GM12878 (cell line): ENCODE results near the gene ADAP1. TPM values are rescaled to one million over a fixed set of nuclear protein-coding genes. Genes with fewer than 3 reads are reported as not detected.

Source experiments
- ATF7 ChIP-seq: fragments of 450-650 bp; IDR thresholded peaks from 2 replicates; pipeline ENCODE4 v1.6.1; 2016; ENCODE audit warnings: low read depth, mild to moderate bottlenecking
- CREB1 ChIP-seq: IDR thresholded peaks from 2 replicates; pipeline ENCODE4 v1.6.1; 2012; ENCODE audit warnings: low read depth, mild to moderate bottlenecking, inconsistent platforms
- EED ChIP-seq: sonication (generic); IDR thresholded peaks from 2 replicates; pipeline ENCODE4 v1.6.1; 2016; ENCODE audit warnings: antibody characterized with exemption, low read depth
- EZH2 ChIP-seq: IDR thresholded peaks from 2 replicates; pipeline ENCODE4 v1.6.1; 2012; ENCODE audit warnings: low read depth, mild to moderate bottlenecking, control low read depth, inconsistent platforms, low read length, borderline replicate concordance; ENCODE audit not compliant: control insufficient read depth
- FOXK2 ChIP-seq: fragments of 450-650 bp; IDR thresholded peaks from 2 replicates; pipeline ENCODE4 v1.6.1; 2017; ENCODE audit warnings: mild to moderate bottlenecking, moderate library complexity
- GABPA ChIP-seq: IDR thresholded peaks from 2 replicates; pipeline ENCODE4 v1.6.1; 2014; ENCODE audit warnings: antibody characterized with exemption, low read depth, mild to moderate bottlenecking, inconsistent platforms
- IKZF2 ChIP-seq, 2 experiments: fragments of 450-650 bp; IDR thresholded peaks; 2 replicates each; pipeline ENCODE4 v1.6.1; 2017; ENCODE audit warnings: mild to moderate bottlenecking in 2 of 2, moderate library complexity in 2 of 2
- MXI1 ChIP-seq: fragments of 150-350 bp; IDR thresholded peaks from 2 replicates; pipeline ENCODE4 v1.6.1; 2011; ENCODE audit warnings: low read depth, mild to moderate bottlenecking, inconsistent platforms, low read length, improper control_type of control experiment
- NFYB ChIP-seq: IDR thresholded peaks from 2 replicates; pipeline ENCODE4 v1.6.1; 2011; ENCODE audit warnings: low read depth, mild to moderate bottlenecking, low read length, improper control_type of control experiment, moderate library complexity; ENCODE audit not compliant: insufficient read depth
- PAX5 ChIP-seq: IDR thresholded peaks from 2 replicates; pipeline ENCODE4 v1.6.1; 2011; ENCODE audit warnings: low read depth, low read length, borderline replicate concordance
- RCOR1 ChIP-seq: conservative IDR thresholded peaks from 2 replicates; pipeline ENCODE4 v1.6.1; 2012; ENCODE audit warnings: low read depth, low read length, improper control_type of control experiment
- TCF7 ChIP-seq: IDR thresholded peaks from 2 replicates; pipeline ENCODE4 v1.6.1; 2014; ENCODE audit warnings: antibody characterized with exemption, borderline replicate concordance
- polyA plus RNA-seq, 11 experiments: library from polyadenylated mRNA; depleted of rRNA in 4 of 11; unstranded in 6 of 11; stranded (reverse) in 5 of 11; fragments of >200 nt; fragmentation: Nextera tagmentation in 4 of 11; fragmentation: Illumina TruSeq in 1 of 11; extraction: Ambion mirVana in 4 of 11; extraction: Trizol in 1 of 11; gene quantifications; 1 replicate in 1 of 11; 2 replicates in 10 of 11; pipeline versions ENCODE4 v1.2.1 to v1.2.3, GENCODE V29; 2011 to 2016; ENCODE audit warnings: inconsistent platforms in 2 of 11, missing spikeins in 2 of 11, low read depth in 1 of 11
- total RNA-seq, 4 experiments: library from RNA; depleted of rRNA in 3 of 4; stranded (reverse); fragments of >200 nt in 3 of 4; fragmentation: Illumina TruSeq in 1 of 4; extraction: Trizol in 1 of 4; gene quantifications; 2 replicates each; pipeline versions ENCODE4 v1.2.1 to v1.2.3, GENCODE V29; 2013 to 2021
- TF ChIP-seq, protein P1 (sequence below): fragments of 450-650 bp; IDR thresholded peaks from 2 replicates; pipeline ENCODE4 v1.6.1; 2018; ENCODE audit warnings: borderline replicate concordance, mild to moderate bottlenecking; ENCODE audit not compliant: partially characterized antibody
- TF ChIP-seq, protein P2 (sequence below): fragments of 450-650 bp; IDR thresholded peaks from 2 replicates; pipeline ENCODE4 v1.6.1; 2017; ENCODE audit warnings: mild to moderate bottlenecking, low read depth, inconsistent platforms; ENCODE audit not compliant: poor library complexity, severe bottlenecking
- TF ChIP-seq, protein P3 (sequence below): fragments of 450-650 bp; formaldehyde crosslinking; IDR thresholded peaks from 2 replicates; pipeline ENCODE4 v1.5.0; 2022; ENCODE audit warnings: mild to moderate bottlenecking, missing genetic modification characterization
- TF ChIP-seq, protein P4 (sequence below): fragments of 450-650 bp; IDR thresholded peaks from 2 replicates; pipeline ENCODE4 v1.6.1; 2017; ENCODE audit warnings: mild to moderate bottlenecking, moderate library complexity

The ADAP1 gene
- total and polyA plus RNA-seq, 10 of the 15 experiments (the other 5 are each of a cell fraction or from before 2014, with no cell fraction given) = 0.22 to 44.2 (median 22.0) TPM; not detected in 1

DNA sequence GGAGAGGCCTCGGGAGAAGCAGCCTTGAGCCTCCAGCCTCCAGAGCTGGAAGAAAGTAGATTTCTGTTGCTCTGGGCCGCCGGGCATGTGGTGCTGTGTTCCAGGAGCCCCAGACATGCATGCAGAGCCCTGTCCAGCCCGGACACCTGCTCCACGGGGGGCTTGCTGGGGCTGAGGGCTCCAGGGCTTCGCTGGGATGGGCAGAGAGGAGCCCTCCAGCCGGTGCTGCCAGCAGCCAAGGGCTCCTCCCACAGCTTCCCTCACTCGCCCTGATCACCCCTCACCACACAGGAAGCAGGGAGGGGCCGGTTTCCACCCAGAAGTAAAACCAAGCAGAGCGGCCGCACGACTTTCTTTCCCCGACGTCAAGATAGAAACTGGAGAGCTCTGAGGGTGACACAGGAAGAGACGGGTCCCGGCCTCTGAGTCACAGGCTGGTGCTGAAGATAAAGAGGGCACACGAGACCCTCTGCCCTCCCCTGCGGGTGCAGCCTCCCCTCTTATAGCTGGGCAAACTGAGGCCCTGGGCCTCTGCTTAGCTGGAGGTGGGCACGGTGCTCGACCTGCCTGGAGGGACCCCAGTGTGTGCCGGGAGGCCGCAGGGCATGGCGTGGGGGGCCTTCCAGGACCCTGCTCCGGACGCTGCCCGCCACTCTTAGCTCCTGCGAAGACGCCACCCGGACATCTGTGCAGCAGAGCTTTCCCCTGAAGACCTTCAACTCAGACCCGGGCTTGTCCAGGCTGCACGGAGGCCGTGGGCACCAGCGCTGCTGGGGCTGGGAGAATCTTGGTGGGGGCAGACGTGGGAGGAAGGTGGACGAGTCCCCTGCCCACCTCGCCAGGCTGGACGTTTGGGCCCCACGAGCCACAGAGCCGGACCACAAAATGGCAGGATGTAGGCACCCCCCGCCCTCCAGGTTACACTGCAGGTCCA, 31.1 kb downstream of the ADAP1 start (continued):
- TF ChIP-seq, protein P1, sequence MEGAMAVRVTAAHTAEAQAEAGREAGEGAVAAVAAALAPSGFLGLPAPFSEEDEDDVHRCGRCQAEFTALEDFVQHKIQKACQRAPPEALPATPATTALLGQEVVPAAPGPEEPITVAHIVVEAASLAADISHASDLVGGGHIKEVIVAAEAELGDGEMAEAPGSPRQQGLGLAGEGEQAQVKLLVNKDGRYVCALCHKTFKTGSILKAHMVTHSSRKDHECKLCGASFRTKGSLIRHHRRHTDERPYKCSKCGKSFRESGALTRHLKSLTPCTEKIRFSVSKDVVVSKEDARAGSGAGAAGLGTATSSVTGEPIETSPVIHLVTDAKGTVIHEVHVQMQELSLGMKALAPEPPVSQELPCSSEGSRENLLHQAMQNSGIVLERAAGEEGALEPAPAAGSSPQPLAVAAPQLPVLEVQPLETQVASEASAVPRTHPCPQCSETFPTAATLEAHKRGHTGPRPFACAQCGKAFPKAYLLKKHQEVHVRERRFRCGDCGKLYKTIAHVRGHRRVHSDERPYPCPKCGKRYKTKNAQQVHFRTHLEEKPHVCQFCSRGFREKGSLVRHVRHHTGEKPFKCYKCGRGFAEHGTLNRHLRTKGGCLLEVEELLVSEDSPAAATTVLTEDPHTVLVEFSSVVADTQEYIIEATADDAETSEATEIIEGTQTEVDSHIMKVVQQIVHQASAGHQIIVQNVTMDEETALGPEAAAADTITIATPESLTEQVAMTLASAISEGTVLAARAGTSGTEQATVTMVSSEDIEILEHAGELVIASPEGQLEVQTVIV = no peak
- TF ChIP-seq EED = peak; percentile 87
- TF ChIP-seq CREB1 = peak; percentile 73
- peak; percentile 67; the same call in 1 of the 2 replicates for TF ChIP-seq MXI1
- TF ChIP-seq RCOR1 = no peak
- peak; percentile 84 for TF ChIP-seq ATF7
- no peak for TF ChIP-seq EZH2
- TF ChIP-seq PAX5 = peak; percentile 85
- TF ChIP-seq GABPA = no peak
- no peak for TF ChIP-seq NFYB
- no peak for TF ChIP-seq FOXK2
- TF ChIP-seq, protein P2, sequence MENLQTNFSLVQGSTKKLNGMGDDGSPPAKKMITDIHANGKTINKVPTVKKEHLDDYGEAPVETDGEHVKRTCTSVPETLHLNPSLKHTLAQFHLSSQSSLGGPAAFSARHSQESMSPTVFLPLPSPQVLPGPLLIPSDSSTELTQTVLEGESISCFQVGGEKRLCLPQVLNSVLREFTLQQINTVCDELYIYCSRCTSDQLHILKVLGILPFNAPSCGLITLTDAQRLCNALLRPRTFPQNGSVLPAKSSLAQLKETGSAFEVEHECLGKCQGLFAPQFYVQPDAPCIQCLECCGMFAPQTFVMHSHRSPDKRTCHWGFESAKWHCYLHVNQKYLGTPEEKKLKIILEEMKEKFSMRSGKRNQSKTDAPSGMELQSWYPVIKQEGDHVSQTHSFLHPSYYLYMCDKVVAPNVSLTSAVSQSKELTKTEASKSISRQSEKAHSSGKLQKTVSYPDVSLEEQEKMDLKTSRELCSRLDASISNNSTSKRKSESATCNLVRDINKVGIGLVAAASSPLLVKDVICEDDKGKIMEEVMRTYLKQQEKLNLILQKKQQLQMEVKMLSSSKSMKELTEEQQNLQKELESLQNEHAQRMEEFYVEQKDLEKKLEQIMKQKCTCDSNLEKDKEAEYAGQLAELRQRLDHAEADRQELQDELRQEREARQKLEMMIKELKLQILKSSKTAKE = peak; percentile 59
- TF ChIP-seq IKZF2 (IDR thresholded peaks at IDR 0.05) = peak; percentile 86 to 89
- TF ChIP-seq, protein P3, sequence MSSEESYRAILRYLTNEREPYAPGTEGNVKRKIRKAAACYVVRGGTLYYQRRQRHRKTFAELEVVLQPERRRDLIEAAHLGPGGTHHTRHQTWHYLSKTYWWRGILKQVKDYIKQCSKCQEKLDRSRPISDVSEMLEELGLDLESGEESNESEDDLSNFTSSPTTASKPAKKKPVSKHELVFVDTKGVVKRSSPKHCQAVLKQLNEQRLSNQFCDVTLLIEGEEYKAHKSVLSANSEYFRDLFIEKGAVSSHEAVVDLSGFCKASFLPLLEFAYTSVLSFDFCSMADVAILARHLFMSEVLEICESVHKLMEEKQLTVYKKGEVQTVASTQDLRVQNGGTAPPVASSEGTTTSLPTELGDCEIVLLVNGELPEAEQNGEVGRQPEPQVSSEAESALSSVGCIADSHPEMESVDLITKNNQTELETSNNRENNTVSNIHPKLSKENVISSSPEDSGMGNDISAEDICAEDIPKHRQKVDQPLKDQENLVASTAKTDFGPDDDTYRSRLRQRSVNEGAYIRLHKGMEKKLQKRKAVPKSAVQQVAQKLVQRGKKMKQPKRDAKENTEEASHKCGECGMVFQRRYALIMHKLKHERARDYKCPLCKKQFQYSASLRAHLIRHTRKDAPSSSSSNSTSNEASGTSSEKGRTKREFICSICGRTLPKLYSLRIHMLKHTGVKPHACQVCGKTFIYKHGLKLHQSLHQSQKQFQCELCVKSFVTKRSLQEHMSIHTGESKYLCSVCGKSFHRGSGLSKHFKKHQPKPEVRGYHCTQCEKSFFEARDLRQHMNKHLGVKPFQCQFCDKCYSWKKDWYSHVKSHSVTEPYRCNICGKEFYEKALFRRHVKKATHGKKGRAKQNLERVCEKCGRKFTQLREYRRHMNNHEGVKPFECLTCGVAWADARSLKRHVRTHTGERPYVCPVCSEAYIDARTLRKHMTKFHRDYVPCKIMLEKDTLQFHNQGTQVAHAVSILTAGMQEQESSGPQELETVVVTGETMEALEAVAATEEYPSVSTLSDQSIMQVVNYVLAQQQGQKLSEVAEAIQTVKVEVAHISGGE (CRISPR knock-in tag) = no peak
- TF ChIP-seq TCF7 = no peak
- TF ChIP-seq, protein P4, sequence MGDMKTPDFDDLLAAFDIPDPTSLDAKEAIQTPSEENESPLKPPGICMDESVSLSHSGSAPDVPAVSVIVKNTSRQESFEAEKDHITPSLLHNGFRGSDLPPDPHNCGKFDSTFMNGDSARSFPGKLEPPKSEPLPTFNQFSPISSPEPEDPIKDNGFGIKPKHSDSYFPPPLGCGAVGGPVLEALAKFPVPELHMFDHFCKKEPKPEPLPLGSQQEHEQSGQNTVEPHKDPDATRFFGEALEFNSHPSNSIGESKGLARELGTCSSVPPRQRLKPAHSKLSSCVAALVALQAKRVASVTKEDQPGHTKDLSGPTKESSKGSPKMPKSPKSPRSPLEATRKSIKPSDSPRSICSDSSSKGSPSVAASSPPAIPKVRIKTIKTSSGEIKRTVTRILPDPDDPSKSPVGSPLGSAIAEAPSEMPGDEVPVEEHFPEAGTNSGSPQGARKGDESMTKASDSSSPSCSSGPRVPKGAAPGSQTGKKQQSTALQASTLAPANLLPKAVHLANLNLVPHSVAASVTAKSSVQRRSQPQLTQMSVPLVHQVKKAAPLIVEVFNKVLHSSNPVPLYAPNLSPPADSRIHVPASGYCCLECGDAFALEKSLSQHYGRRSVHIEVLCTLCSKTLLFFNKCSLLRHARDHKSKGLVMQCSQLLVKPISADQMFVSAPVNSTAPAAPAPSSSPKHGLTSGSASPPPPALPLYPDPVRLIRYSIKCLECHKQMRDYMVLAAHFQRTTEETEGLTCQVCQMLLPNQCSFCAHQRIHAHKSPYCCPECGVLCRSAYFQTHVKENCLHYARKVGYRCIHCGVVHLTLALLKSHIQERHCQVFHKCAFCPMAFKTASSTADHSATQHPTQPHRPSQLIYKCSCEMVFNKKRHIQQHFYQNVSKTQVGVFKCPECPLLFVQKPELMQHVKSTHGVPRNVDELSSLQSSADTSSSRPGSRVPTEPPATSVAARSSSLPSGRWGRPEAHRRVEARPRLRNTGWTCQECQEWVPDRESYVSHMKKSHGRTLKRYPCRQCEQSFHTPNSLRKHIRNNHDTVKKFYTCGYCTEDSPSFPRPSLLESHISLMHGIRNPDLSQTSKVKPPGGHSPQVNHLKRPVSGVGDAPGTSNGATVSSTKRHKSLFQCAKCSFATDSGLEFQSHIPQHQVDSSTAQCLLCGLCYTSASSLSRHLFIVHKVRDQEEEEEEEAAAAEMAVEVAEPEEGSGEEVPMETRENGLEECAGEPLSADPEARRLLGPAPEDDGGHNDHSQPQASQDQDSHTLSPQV = 0 out of 2 replicates have a peak, but pooled peaks have one; percentile 34
